Cardiac muscle cell (in vitro differentiated cells and primary cell): ENCODE measurements around the gene WBP1L. TPM values are rescaled to one million over a fixed set of nuclear protein-coding genes. Genes with fewer than 3 reads are reported as not detected.

Experiments
- DNase-seq, 2 donors: peaks; one replicate each; pipeline versions ENCODE4 v3.0.0 to v3.0.0-alpha.2; 2010 to 2017; ENCODE audit warnings: low read depth in 1 of 2, low spot score in 1 of 2
- H3K27ac ChIP-seq: fragments of 200-600 bp; sonication (generic); 2 replicates; pipeline ENCODE4 v1.5.1; 2016
- H3K27me3 ChIP-seq: fragments of 200-600 bp; sonication (generic); 2 replicates; pipeline ENCODE4 v1.6.0; 2016; ENCODE audit warnings: control low read depth
- H3K36me3 ChIP-seq: fragments of 200-600 bp; sonication (generic); 2 replicates; pipeline ENCODE4 v1.5.1; 2016; ENCODE audit warnings: control low read depth
- H3K4me1 ChIP-seq: fragments of 200-600 bp; sonication (generic); 2 replicates; pipeline ENCODE4 v1.8.1; 2017; ENCODE audit warnings: low read depth, mild to moderate bottlenecking, mixed run types
- H3K4me3 ChIP-seq: fragments of 200-600 bp; sonication (generic); 2 replicates; pipeline ENCODE4 v1.5.1; 2016; ENCODE audit warnings: mild to moderate bottlenecking
- H3K9me3 ChIP-seq: fragments of 200-600 bp; sonication (generic); 2 replicates; pipeline ENCODE4 v1.5.1; 2017; ENCODE audit warnings: low read depth, mild to moderate bottlenecking, control low read depth
- polyA plus RNA-seq: library from polyadenylated mRNA; unstranded; fragments of >200 nt; fragmentation: Nextera tagmentation; extraction: Ambion mirVana; gene quantifications from 2 replicates; pipeline ENCODE4 v1.2.1, GENCODE V29; 2016
- total RNA-seq: library from RNA; depleted of rRNA; stranded (reverse); fragments of >200 nt; gene quantifications from 2 replicates; pipeline ENCODE4 v1.2.3, GENCODE V29; 2016
- TF ChIP-seq, protein P1 (sequence below): IDR thresholded peaks from 2 replicates; pipeline ENCODE4 v1.5.1; 2012; ENCODE audit warnings: low read depth, mild to moderate bottlenecking, low read length

Gene WBP1L
- total and polyA plus RNA-seq, 2 experiments from 2014 or later = 14.2 to 43.9 TPM

GRCh38 chr10:102799691-102800471, 56.1 kb downstream of the WBP1L start:
- Histone ChIP-seq H3K4me1 (peaks cover 31% of the 10 kb centered on the region), H3K36me3 (peaks cover 4% of the 10 kb centered on the region), H3K4me3 (no peak overlapping the region), H3K9me3 (no peaks in the 10 kb centered on the region), H3K27ac (no peak overlapping the region), H3K27me3 (no peaks in the 10 kb centered on the region)
- DNase-seq = no peak
- TF ChIP-seq, protein P1, sequence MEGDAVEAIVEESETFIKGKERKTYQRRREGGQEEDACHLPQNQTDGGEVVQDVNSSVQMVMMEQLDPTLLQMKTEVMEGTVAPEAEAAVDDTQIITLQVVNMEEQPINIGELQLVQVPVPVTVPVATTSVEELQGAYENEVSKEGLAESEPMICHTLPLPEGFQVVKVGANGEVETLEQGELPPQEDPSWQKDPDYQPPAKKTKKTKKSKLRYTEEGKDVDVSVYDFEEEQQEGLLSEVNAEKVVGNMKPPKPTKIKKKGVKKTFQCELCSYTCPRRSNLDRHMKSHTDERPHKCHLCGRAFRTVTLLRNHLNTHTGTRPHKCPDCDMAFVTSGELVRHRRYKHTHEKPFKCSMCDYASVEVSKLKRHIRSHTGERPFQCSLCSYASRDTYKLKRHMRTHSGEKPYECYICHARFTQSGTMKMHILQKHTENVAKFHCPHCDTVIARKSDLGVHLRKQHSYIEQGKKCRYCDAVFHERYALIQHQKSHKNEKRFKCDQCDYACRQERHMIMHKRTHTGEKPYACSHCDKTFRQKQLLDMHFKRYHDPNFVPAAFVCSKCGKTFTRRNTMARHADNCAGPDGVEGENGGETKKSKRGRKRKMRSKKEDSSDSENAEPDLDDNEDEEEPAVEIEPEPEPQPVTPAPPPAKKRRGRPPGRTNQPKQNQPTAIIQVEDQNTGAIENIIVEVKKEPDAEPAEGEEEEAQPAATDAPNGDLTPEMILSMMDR = no peak

- Histone ChIP-seq H3K9me3 (no peaks in the 10 kb centered on the region), H3K27ac (no peak overlapping the region), H3K36me3 (peaks cover 4% of the 10 kb centered on the region), H3K4me1 (peaks cover 22% of the 10 kb centered on the region), H3K27me3 (no peaks in the 10 kb centered on the region), H3K4me3 (no peak overlapping the region)
- TF ChIP-seq, protein P1 = no peak
- no peak for DNase-seq
These were observed 57.0 kb downstream of the WBP1L start for GRCh38 chr10:102800611-102801335.

- peak in 1 of 2 donors; percentile 62 for DNase-seq
- H3K27ac ChIP-seq = no peak overlapping the region
These were observed 57.7 kb downstream of the WBP1L start for GRCh38 chr10:102801496-102801895.

DNA sequence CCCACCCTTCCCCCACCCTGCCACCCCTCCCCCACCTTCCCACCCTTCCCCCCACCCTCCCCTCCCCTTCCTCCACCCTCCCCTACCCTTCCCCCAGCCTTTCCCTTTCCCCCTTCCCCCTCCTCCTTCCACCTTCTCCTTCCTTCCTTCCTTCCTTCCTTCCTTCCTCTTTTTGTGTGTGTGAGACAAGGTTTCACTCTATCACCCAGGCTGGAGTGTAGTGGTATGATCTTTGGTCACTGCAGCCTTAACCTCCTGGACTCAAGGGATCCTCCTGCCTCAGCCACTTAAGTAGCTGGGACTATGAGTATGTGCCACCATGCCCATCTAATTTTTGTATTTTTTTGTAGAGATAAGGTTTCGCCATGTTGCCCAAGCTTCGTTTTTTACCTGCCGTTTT, 58.2 kb downstream of the WBP1L start:
- Histone ChIP-seq H3K27me3 (no peaks in the 10 kb centered on the region), H3K4me1 (peaks cover 14% of the 10 kb centered on the region), H3K9me3 (no peaks in the 10 kb centered on the region), H3K4me3 (no peak overlapping the region), H3K36me3 (peaks cover 4% of the 10 kb centered on the region), H3K27ac (no peak overlapping the region)
- TF ChIP-seq, protein P1 = no peak
- no peak for DNase-seq

More at GRCh38 chr10:102801496-102801895, 57.7 kb downstream of the WBP1L start:
- Histone ChIP-seq H3K36me3 (peaks cover 4% of the 10 kb centered on the region), H3K4me1 (peaks cover 14% of the 10 kb centered on the region), H3K4me3 (no peak overlapping the region), H3K27me3 (no peaks in the 10 kb centered on the region), H3K9me3 (no peaks in the 10 kb centered on the region)
- TF ChIP-seq, protein P1 = no peak

DNA sequence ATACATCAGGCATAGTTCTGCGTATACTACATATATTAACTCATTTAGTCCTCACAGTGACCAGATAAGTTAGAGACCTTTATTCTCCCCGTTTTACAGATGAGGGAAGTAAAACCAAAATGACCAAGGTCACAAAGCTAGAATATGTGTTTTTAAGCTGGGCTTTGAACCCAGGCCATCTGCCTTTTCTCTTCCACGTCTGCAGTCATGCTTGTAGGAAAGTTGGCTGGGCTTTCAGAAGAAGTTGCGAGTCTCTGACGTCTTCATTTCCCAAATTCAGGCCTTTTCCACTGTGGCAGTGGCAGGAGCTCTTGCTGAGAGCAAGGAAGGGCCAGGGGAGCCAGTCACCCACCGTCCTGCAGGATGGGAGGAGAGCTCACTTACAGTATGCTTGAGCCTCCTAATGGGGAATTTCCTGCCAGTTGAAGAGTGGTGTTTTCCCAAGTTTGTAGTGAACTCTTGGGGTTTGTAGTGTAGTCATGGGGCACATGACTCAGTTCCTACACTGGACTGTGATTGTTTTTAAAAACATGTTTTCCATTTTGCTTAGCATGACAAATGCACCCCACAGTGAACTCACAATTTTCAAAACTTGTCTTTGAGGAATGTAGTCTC, 59.3 kb downstream of the WBP1L start:
- Histone ChIP-seq H3K4me1 (peaks cover 14% of the 10 kb centered on the region), H3K27me3 (no peaks in the 10 kb centered on the region), H3K36me3 (peaks cover 2% of the 10 kb centered on the region), H3K9me3 (no peaks in the 10 kb centered on the region), H3K4me3 (no peak overlapping the region), H3K27ac (peak overlapping the region; percentile 39)
- TF ChIP-seq, protein P1 = no peak
- peak in 1 of 2 donors; percentile 89 for DNase-seq
